Inflammatory macrophage (primary cell): ENCODE measurements around the gene ERICH4.
"Not testable (repeated sequence)": the region's sequence is repeated elsewhere in the genome, so short reads cannot be mapped to it uniquely, and the experiment has no call there.

Source experiments
- DNase-seq, 2 donors: peaks; one replicate each; pipeline ENCODE4 v3.0.0-alpha.2; 2020 to 2022

The ERICH4 gene

GRCh38 chr19:41435936-41436673, 6.9 kb upstream of the ERICH4 start:
- DNase-seq: no peak

- no peak for DNase-seq
Measured at GRCh38 chr19:41436674-41436951, 6.3 kb upstream of the ERICH4 start.

GRCh38 chr19:41437944-41438574, 4.9 kb upstream of the ERICH4 start:
- DNase-seq: no peak

GRCh38 chr19:41439441-41440222, 3.3 kb upstream of the ERICH4 start, which contains the start of gene DMAC2:
Gene DMAC2 (minus strand): TSS chr19:41439912. CDS start chr19:41439899, 13 bp downstream.
- DNase-seq: peak; percentile 98 to 99

GRCh38 chr19:41441321-41441945, 1.5 kb upstream of the ERICH4 start:
- no peak for DNase-seq

- DNase-seq: no peak
Measured at GRCh38 chr19:41443813-41444455, 978 bp downstream of the ERICH4 start.

- no peak for DNase-seq
Measured at GRCh38 chr19:41445575-41445974, 2.6 kb downstream of the ERICH4 start.

GRCh38 chr19:41447732-41448332, 4.9 kb downstream of the ERICH4 start:
- DNase-seq: no peak

GRCh38 chr19:41449079-41449864, 6.3 kb downstream of the ERICH4 start:
- peak; percentile 62 to 67 for DNase-seq

GRCh38 chr19:41449865-41450178, 6.9 kb downstream of the ERICH4 start:
- no peak for DNase-seq

- no peak for DNase-seq
Measured at GRCh38 chr19:41452584-41453275, 9.8 kb downstream of the ERICH4 start.

- no peak for DNase-seq
Measured at GRCh38 chr19:41455936-41456335, 13.0 kb downstream of the ERICH4 start.

- no peak for DNase-seq
Measured at GRCh38 chr19:41456342-41456918, 13.5 kb downstream of the ERICH4 start.

- DNase-seq: no peak
Measured at GRCh38 chr19:41457241-41457640, 14.3 kb downstream of the ERICH4 start.

- no peak for DNase-seq
Measured at GRCh38 chr19:41462497-41462896, 19.5 kb downstream of the ERICH4 start.

GRCh38 chr19:41463257-41464256, 20.6 kb downstream of the ERICH4 start:
- DNase-seq: not testable (repeated sequence)

GRCh38 chr19:41476583-41476982, 33.6 kb downstream of the ERICH4 start:
- DNase-seq: no peak

- DNase-seq: no peak
Measured at GRCh38 chr19:41478171-41478570, 35.2 kb downstream of the ERICH4 start.
